MV-4-11 (cell line): ENCODE results near the gene SNRPA.
"Not testable (repeated sequence)": the region's sequence is repeated elsewhere in the genome, so short reads cannot be mapped to it uniquely, and the experiment has no call there.

ENCODE experiments used
- DNase-seq: peaks from one replicate; lab custom pipeline; 2025; lab: John Stamatoyannopoulos, UW

Gene SNRPA

DNA sequence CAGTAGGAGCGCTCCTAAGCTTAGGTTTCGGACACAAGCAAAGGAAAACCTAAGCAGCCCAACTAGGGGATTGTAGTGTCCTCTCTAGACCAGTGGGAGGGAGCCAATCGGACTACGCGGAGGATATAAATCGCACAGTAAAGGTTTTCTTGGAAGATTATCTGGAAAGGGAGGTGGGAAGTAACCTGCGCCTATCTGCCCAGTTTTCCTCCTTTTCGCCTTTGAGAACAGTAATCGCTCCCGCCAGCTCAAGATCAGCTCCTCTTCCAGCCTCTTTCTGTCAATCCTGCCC lies 26.6 kb downstream of the SNRPA start:
- DNase-seq: no peak

DNA sequence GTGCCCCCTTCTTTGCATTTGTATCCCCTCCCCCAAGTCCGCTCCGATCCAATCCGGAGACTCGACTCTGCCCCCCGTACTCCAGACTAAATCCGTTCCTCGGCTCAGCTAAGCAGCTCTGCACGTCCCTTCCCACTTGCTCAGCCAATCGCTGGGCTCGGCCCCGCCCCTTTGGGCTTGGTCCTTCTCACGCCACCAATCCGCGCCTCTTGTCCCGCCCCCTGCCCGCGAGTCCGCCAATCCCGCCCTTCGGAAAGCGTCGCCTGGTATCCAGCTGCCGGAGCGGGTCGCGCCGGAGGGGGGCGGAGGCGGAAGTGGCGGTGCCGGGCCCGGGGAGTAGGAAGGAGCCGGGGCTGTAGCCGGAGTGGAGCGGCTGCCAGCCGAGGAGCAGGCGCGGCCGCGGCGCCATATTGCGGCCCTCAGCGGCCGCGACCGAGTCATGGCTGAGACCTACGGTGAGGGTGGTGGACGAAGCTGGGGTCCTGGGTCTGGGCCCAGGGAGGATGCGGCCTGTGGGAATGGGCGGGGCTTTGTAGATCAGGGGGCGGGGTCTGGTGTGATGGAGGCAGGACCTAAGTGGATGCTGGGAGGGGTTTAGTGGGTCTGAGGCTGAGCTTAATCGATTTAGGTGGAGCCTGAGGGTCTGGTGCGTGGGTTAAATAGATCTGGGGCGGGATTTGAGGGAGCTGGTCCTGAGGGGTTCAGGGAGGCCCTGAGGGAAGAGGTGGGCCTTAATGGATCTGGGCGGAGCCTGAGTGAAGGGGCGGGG lies 27.1 kb downstream of the SNRPA start, which contains the start of gene RAB4B:
RAB4B (plus strand) TSS at position 311 of the 769 bp plus-strand sequence; CDS start at position 440, 129 bp downstream.
- DNase-seq: peak; percentile 100

DNA sequence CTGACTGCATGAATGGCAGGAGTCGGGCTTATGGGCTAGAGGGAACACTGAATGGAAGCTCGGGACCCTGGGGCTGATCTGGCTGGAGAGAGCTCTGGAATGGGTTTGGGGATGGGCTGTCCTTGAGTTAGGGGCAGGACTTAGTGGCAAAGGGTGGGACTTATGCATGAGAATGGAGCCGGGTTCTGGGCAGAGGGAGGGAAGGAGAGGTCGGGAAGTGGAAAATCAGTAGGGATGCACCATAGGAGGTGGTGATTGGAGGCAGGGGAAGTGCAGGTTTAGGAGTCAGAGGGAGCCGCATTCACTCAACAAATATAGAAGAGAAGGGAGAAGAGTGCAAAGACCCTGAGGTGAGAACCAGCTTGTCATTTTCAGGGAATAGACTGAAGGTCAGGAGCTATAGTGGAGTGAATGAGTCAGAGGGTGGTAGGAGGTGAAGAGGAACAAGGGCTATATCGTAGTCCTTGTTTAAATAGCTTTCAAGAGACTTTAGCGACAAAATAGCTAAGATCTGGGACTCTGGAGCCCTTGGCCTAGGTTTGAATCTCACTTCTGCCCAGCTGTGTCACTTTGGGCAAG lies 27.8 kb downstream of the SNRPA start:
- DNase-seq: peak; percentile 61

DNA sequence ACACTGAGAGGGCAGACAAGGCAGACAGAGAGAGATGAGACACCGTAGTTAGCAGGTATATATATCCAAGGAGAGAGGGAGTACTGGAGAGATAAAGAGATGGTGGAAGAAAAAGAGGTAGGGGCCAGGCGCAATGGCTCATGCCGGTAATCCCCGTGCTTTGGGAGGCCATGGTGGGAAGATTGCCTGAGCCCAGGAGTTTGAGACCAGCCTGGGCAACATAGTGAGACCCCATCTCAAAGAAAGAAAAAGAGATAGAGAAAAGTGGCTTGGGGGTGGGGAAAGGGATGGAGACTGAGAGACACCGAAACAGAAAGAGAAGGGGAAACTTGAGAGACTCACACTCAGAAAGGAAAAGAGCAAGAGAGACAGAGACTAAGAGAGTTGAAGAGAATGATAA lies 29.6 kb downstream of the SNRPA start:
- no peak for DNase-seq

GRCh38 chr19:40781140-40781539 lies 30.1 kb downstream of the SNRPA start:
- DNase-seq: no peak

DNA sequence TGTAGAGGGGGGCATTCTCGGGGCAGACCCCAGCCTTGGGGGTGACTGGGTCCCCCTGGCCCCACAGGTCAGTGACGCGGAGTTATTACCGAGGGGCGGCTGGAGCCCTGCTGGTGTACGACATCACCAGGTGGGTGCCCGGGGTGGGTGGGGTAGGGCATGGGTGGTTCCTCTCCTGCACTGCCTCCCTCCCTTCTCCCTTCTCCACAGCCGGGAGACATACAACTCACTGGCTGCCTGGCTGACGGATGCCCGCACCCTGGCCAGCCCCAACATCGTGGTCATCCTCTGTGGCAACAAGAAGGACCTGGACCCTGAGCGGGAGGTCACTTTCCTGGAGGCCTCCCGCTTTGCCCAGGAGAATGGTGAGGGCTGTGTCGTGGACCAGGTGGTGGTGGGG lies 32.7 kb downstream of the SNRPA start:
- DNase-seq: no peak

GRCh38 chr19:40784146-40784545 lies 33.1 kb downstream of the SNRPA start:
- not testable (repeated sequence) for DNase-seq

- DNase-seq: no peak
Observed at GRCh38 chr19:40785526-40785925, 34.5 kb downstream of the SNRPA start.

GRCh38 chr19:40786060-40787037 lies 35.3 kb downstream of the SNRPA start:
- DNase-seq: no peak

GRCh38 chr19:40791349-40791748 lies 40.3 kb downstream of the SNRPA start:
- no peak for DNase-seq

DNA sequence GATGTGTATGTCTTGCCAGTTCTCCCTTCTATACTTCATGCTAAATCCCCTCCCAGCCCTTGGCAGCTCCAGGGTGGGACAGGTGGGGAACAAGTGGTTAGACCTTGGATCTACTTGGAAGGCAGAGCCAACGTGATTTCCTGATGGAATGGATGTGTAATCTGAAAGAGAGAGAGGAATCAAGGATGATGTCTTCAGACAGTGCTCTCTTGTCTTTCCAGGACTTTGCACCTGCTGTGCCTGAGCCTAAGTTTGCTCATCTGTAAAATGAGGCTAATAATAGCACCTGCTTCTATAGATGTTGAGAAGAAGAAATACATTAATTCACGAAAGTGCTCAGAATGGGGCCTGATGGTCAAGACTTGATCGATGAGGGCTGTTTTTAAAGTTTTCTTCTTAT lies 41.0 kb downstream of the SNRPA start:
- DNase-seq: no peak

DNA sequence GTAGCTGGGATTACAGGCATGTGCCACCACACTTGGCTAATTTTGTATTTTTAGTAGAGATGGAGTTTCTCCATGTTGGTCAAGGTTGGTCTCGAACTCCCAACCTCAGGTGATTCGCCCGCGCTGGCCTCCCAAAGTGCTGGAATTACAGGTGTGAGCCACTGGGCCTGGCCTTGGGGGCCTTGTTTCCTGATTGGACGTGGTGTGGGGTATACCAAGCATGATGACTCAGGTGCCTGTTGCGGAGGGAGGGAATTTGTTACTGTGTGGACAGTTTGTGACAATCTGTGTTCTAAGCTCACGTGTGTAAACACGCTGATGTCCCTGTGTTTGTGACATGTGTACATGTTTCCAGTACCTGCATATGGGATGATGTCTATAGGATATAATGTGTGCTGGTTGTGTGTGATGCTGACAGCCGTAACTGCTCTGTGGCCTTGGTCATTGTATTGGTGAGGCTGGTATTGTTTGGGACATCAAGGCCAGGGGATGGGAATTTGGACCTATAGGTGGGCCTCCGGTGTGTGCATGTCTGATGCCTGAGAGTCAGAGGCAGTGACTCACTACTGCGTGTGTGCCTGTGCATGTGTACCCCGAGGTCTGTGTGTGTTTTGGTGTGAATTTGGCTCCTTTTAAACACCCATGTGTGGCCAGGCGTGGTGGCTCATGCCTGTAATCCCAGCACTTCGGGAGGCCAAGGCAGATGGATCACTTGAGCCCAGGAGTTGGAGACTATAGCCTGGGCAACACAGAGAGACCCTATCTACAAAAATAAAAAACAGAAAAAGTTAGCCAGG lies 46.4 kb downstream of the SNRPA start:
- no peak for DNase-seq

- DNase-seq: peak; percentile 94
Observed at GRCh38 chr19:40797963-40798682, 47.1 kb downstream of the SNRPA start.

GRCh38 chr19:40798683-40799557 lies 47.9 kb downstream of the SNRPA start, which contains the start of gene EGLN2:
Gene EGLN2, plus strand, starts transcription at chr19:40799191. Its CDS starts 1,382 bp downstream, at chr19:40800573.
- peak; percentile 100 for DNase-seq

DNA sequence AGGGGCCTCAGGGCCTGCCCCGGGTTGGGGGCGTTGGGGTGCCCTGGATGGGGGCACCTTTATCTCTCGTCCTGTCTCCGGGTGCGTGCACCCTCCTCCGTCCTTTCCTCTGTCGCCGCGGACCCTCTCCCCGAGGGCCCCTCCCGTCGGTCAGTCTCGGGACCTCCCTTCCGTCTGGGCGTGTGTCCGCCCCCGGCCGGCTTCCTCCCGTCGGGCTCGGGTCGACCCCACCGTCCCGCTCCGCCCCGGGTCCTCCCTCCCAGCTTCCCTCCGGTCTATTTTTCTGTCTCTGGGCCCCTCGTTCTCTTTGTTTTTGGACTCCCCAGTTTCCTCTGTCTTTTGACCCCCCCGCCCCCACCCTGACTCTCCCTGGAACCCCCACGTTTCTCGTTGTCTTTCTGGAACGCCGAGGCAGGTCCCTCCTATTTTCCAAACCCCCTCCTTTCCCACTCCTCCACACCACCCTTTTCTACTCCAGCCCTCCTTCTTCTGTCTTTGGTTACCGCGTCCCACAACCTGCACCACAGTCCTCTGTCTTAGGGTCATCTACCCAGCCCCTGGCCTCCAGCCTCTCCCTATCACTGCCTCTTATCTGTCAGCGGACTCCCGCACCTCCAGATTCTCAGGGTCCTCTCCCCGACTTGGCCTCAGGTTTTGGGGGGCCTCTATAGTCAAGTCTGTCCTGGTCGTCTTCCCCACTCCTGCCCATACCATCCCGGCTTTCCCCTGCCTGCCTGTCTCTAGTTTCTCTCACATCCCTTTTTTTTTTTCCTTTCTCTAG lies 48.7 kb downstream of the SNRPA start:
- DNase-seq: no peak

GRCh38 chr19:40800339-40800996 lies 49.5 kb downstream of the SNRPA start:
- no peak for DNase-seq

DNA sequence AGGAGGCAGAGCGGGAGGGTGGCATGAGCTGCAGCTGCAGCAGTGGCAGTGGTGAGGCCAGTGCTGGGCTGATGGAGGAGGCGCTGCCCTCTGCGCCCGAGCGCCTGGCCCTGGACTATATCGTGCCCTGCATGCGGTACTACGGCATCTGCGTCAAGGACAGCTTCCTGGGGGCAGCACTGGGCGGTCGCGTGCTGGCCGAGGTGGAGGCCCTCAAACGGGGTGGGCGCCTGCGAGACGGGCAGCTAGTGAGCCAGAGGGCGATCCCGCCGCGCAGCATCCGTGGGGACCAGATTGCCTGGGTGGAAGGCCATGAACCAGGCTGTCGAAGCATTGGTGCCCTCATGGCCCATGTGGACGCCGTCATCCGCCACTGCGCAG lies 50.0 kb downstream of the SNRPA start:
- no peak for DNase-seq

DNA sequence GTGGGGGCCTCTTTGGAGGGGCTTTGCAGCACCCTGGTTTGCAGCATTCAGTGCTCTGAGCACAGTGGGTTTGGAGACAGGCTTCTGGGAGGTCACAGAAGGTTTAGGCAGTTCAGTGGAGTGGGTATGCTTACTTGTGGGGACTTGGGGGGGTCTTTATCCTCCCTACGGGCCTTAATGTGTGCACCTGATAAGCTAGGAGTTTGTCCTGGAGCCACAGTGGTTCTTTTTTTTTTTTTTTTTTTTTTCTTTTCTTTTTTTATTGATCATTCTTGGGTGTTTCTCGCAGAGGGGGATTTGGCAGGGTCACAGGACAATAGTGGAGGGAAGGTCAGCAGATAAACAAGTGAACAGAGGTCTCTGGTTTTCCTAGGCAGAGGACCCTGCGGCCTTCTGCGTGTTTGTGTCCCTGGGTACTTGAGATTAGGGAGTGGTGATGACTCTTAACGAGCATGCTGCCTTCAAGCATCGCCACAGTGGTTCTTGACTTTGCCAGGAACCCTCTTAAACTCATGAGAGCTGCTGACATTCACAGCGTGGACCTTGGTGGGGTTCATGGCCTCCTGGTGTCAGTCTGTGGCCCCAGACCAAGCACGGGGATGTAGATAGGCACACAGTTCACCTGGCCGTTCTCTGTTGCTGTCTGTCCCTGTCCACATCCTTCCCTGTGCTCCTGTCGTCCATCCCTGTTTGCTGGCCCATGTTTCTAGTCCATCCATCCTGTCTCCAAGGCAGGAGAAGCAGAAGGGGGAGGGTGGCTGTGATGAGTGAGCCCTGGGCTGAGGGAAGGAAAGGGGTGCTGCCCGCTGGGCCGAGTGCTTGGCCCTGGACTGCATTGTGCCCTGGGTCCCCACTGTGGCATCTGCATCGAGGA lies 50.7 kb downstream of the SNRPA start:
- no peak for DNase-seq
